ENCODE results near the gene TRIM61. TPM values are rescaled to one million over a fixed set of nuclear protein-coding genes. Genes with fewer than 3 reads are reported as not detected.

Gene TRIM61
- total and polyA plus RNA-seq, 2 of the 4 experiments (the other 2 are of a cell fraction) = 1.5 to 4.7 TPM

DNA sequence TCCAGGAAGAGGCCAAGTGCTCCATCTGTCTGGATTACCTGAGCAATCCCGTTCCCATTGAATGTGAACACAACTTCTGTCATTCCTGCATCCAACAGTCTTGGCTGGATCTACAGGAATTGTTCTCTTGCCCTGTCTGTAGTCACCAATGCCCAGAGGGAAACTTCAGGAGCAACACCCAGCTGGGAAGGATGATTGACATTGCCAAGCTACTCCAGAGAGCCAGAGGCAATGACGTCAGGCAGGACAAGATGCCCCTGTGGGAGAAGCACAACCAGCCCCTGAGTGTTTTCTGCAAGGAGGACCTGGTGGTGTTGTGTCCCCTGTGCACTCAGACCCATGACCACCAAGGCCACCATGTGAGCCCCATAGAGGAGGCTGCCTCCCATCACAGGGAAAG, 33.0 kb upstream of the TRIM61 start:
- Histone ChIP-seq H3K23ac (ENCODE audit: low read depth, low read length) (no peak overlapping the region), H2BK120ac (ENCODE audit: low read depth, low read length) (no peak overlapping the region), H3K4me3 (ENCODE audit: insufficient read depth, low read depth, low read length) (no peak overlapping the region), H2AK5ac (ENCODE audit: low read depth, low read length) (no peak overlapping the region), H4K20me1 (ENCODE audit: insufficient read depth, low read length) (no peaks in the 10 kb centered on the region), H4K91ac (ENCODE audit: insufficient read depth, low read depth, low read length) (no peak overlapping the region), H2AK9ac (replicated peaks; ENCODE audit: low read depth, low read length, poor library complexity) (no peak overlapping the region), H3K79me1 (ENCODE audit: low read depth in 1 of 2, low read length in 2 of 2) (no peaks in the 10 kb centered on the region), H2BK5ac (ENCODE audit: low read depth, low read length, poor library complexity, severe bottlenecking) (no peak overlapping the region), H3K56ac (ENCODE audit: extremely low read depth, insufficient read depth, low read length) (no peak overlapping the region), H3K14ac (replicated peaks; ENCODE audit: low read depth, low read length) (no peak overlapping the region), H4K8ac (ENCODE audit: low read depth in 2 of 2, low read length in 2 of 2) (no peak overlapping the region), H3K18ac (ENCODE audit: low read depth, low read length) (no peak overlapping the region), H2AFZ (replicated peaks; ENCODE audit: low read length, poor library complexity) (no peak overlapping the region), H3K36me3 (ENCODE audit: control insufficient read depth, insufficient read depth, low read length) (no peaks in the 10 kb centered on the region), H3K9me1 (ENCODE audit: insufficient read depth, low read length) (no peaks in the 10 kb centered on the region), H3K4me1 (ENCODE audit: control insufficient read depth, insufficient read depth, low read length) (no peaks in the 10 kb centered on the region), H3K9ac (ENCODE audit: low read depth, low read length) (no peak overlapping the region), H3K4me2 (ENCODE audit: low read depth, low read length) (no peak overlapping the region), H3K9me3 (ENCODE audit: control insufficient read depth, insufficient read depth, low read length) (no peaks in the 10 kb centered on the region), H2BK15ac (ENCODE audit: low read depth, low read length) (no peak overlapping the region), H4K5ac (ENCODE audit: low read depth, low read length) (no peak overlapping the region), H3K27ac (ENCODE audit: insufficient read depth, low read length) (no peak overlapping the region), H2BK20ac (ENCODE audit: low read depth, low read length) (no peak overlapping the region), H3K27me3 (ENCODE audit: control insufficient read depth, insufficient read depth, low read length) (no peaks in the 10 kb centered on the region), H3K4ac (ENCODE audit: low read depth, low read length) (no peak overlapping the region)
- dilution Hi-C loops (cut with HindIII; ENCODE audit: low sequenced_read_pairs, unreplicated experiment) = no loop called here
- no peak for DNase-seq
- CTCF ChIA-PET = no interaction called here
- TF ChIP-seq RFX5 (IDR thresholded peaks at IDR 0.05; ENCODE audit: low read depth, low read length) (no peak), RAD21 (IDR thresholded peaks at IDR 0.05; ENCODE audit: low read length) (no peak), CHD1 (IDR thresholded peaks at IDR 0.05; ENCODE audit: low read depth, low read length) (no peak), ELK1 (IDR thresholded peaks at IDR 0.05; ENCODE audit: borderline replicate concordance, low read depth, low read length) (no peak), FOS (IDR thresholded peaks at IDR 0.05; ENCODE audit: low read depth, low read length) (no peak), BHLHE40 (IDR thresholded peaks at IDR 0.05; ENCODE audit: low read depth, low read length) (no peak), RCOR1 (IDR thresholded peaks at IDR 0.05; ENCODE audit: insufficient replicate concordance, low read length) (no peak), MXI1 (IDR thresholded peaks at IDR 0.05; ENCODE audit: borderline replicate concordance, low read depth, low read length) (no peak), SMC3 (IDR thresholded peaks at IDR 0.05; ENCODE audit: low read depth, low read length) (no peak), USF2 (IDR thresholded peaks at IDR 0.05; ENCODE audit: low read depth, low read length) (no peak), NFE2L2 (IDR thresholded peaks at IDR 0.05; ENCODE audit: low read depth, low read length) (no peak), MAZ (IDR thresholded peaks at IDR 0.05; ENCODE audit: borderline replicate concordance, low read depth, low read length) (no peak), CEBPB (IDR thresholded peaks at IDR 0.05; ENCODE audit: low read depth, low read length) (no peak), POLR2A (IDR thresholded peaks at IDR 0.05; ENCODE audit: low read depth, low read length) (no peak), MAFK (IDR thresholded peaks at IDR 0.05; ENCODE audit: low read depth, low read length) (no peak)
- TF ChIP-seq, protein P1, sequence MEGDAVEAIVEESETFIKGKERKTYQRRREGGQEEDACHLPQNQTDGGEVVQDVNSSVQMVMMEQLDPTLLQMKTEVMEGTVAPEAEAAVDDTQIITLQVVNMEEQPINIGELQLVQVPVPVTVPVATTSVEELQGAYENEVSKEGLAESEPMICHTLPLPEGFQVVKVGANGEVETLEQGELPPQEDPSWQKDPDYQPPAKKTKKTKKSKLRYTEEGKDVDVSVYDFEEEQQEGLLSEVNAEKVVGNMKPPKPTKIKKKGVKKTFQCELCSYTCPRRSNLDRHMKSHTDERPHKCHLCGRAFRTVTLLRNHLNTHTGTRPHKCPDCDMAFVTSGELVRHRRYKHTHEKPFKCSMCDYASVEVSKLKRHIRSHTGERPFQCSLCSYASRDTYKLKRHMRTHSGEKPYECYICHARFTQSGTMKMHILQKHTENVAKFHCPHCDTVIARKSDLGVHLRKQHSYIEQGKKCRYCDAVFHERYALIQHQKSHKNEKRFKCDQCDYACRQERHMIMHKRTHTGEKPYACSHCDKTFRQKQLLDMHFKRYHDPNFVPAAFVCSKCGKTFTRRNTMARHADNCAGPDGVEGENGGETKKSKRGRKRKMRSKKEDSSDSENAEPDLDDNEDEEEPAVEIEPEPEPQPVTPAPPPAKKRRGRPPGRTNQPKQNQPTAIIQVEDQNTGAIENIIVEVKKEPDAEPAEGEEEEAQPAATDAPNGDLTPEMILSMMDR (conservative IDR thresholded peaks at IDR 0.05; ENCODE audit: low read depth, low read length) = no peak
- in situ Hi-C loops (cut with MboI; ENCODE audit: low sequenced_read_pairs) = no loop called here
- intact Hi-C loops (cut with micrococcal nuclease) = no loop called here
- no TSS peak for BruUV-seq (replicated peaks)
- no peak for ATAC-seq (ENCODE audit: low read depth)
- no CpG with 5 or more reads among the region's 2 CpGs for WGBS, 2 experiments (ENCODE audit: extremely low coverage in 2 of 2, insufficient read length in 1 of 2)
- POLR2A ChIA-PET (ENCODE audit: unreplicated experiment) = no interaction called here

All from IMR-90 (cell line).